ENCODE data around the gene MAB21L3. TPM values are rescaled to one million over a fixed set of nuclear protein-coding genes. Genes with fewer than 3 reads are reported as not detected.

MAB21L3 gene
- total and polyA plus RNA-seq, 2 of the 13 experiments (the other 11 are each of a cell fraction or from before 2014, with no cell fraction given), result 0.55 to 4.1 TPM

DNA sequence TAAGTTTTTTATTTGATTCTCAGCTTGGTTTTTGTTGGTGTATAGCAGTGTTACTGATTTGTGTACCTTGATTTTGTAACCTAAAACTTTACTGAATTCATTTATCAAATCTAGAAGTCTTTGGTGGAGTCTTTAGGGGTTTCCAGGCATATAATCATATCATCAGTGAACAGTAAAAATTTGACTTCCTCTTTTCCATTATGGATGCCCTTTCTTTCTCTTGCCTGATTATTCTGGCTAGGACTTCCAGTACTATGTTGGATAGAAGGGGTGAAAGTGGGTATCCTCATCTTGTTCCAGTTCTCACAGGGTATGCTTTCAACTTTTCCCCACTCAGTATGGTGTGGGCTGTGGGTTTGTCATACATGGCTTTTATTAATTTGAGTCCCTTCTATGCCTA, 23.6 kb upstream of the MAB21L3 start:
- Histone ChIP-seq H3K4me2 (ENCODE audit: low read depth, low read length) (no peak overlapping the region), H4K20me1 (ENCODE audit: insufficient read depth, low read length) (no peaks in the 10 kb centered on the region), H3K4me3 (replicated peaks in 1 of 3; ENCODE audit: insufficient read depth in 1 of 3, low read depth in 2 of 3, low read length in 3 of 3) (no peak overlapping the region), H3K27me3 (ENCODE audit: control insufficient read depth in 1 of 2, insufficient read depth in 2 of 2, low read length in 2 of 2) (0 out of 5 replicates have a peak, but pooled peaks cover 0 to 2% of the 10 kb centered on the region in 2 experiments), H3K79me2 (ENCODE audit: insufficient read depth, low read length) (no peaks in the 10 kb centered on the region), H3K36me3 (replicated peaks in 1 of 2; ENCODE audit: control insufficient read depth in 1 of 2, insufficient read depth in 2 of 2, low read length in 2 of 2) (no peaks in the 10 kb centered on the region), H2AFZ (ENCODE audit: low read length) (no peak overlapping the region), H3K4me1 (ENCODE audit: insufficient read depth, low read length) (no peaks in the 10 kb centered on the region), H3K9me3 (ENCODE audit: low read length) (peaks cover 14% of the 10 kb centered on the region), H3K9ac (ENCODE audit: insufficient read depth, low read depth, low read length) (no peak overlapping the region), H3K27ac (ENCODE audit: extremely low read length, insufficient read depth, low read length) (no peak overlapping the region)
- ChIA-PET CTCF (ENCODE audit: low intra/inter-chr PET ratio, low total read pairs) (no interaction called here), POLR2A (no interaction called here)
- in situ Hi-C loops (cut with HindIII; ENCODE audit: extremely low pct_ligation_motif_present, low pct_unique_long_range_greater_than_20kb), result no loop called here
- no TSS peak for BruUV-seq (replicated peaks)
- ATAC-seq (no peak), DNase-seq (ENCODE audit: low spot score) (no peak), FAIRE-seq (no peak)
- TF ChIP-seq ZNF446 (CRISPR knock-in tag; IDR thresholded peaks at IDR 0.05) (no peak), ZNF12 (CRISPR knock-in tag; IDR thresholded peaks at IDR 0.05) (no peak), ZNF468 (CRISPR knock-in tag; IDR thresholded peaks at IDR 0.05) (no peak), HNF4G (IDR thresholded peaks at IDR 0.05; ENCODE audit: borderline replicate concordance, low read depth, low read length) (no peak), HNF4G (CRISPR knock-in tag; IDR thresholded peaks at IDR 0.05; ENCODE audit: borderline replicate concordance, low read depth) (no peak)
- intact Hi-C loops (cut with micrococcal nuclease; ENCODE audit: unreplicated experiment), result no loop called here

GRCh38 chr1:116089870-116090269, 21.3 kb upstream of the MAB21L3 start:
- Histone ChIP-seq H3K27me3 (ENCODE audit: control insufficient read depth in 1 of 2, insufficient read depth in 2 of 2, low read length in 2 of 2) (no peaks in the 10 kb centered on the region), H3K79me2 (ENCODE audit: insufficient read depth, low read length) (no peaks in the 10 kb centered on the region), H4K20me1 (ENCODE audit: insufficient read depth, low read length) (no peaks in the 10 kb centered on the region), H3K27ac (ENCODE audit: extremely low read length, insufficient read depth, low read length) (no peak overlapping the region), H3K4me3 (replicated peaks in 1 of 3; ENCODE audit: insufficient read depth in 1 of 3, low read depth in 2 of 3, low read length in 3 of 3) (no peak overlapping the region), H3K4me1 (ENCODE audit: insufficient read depth, low read length) (no peaks in the 10 kb centered on the region), H2AFZ (ENCODE audit: low read length) (no peak overlapping the region), H3K9me3 (ENCODE audit: low read length) (peaks cover 14% of the 10 kb centered on the region), H3K36me3 (replicated peaks in 1 of 2; ENCODE audit: control insufficient read depth in 1 of 2, insufficient read depth in 2 of 2, low read length in 2 of 2) (no peaks in the 10 kb centered on the region), H3K4me2 (ENCODE audit: low read depth, low read length) (no peak overlapping the region), H3K9ac (ENCODE audit: insufficient read depth, low read depth, low read length) (no peak overlapping the region)
- no TSS peak for BruUV-seq (replicated peaks)
- POLR2A ChIA-PET, result no interaction called here
- TF ChIP-seq ZNF776 (CRISPR knock-in tag; IDR thresholded peaks at IDR 0.05) (no peak), MTA1 (CRISPR knock-in tag; IDR thresholded peaks at IDR 0.05; ENCODE audit: borderline replicate concordance) (no peak), HCFC1 (IDR thresholded peaks at IDR 0.05; ENCODE audit: low read depth, low read length) (no peak), ZNF616 (CRISPR knock-in tag; IDR thresholded peaks at IDR 0.05; ENCODE audit: low read depth) (no peak)
- 0% methylated on average over 1 of the region's 1 CpG for WGBS (ENCODE audit: low lambda C conversion rate)
- ATAC-seq, result no peak
- no peak for DNase-seq (ENCODE audit: low spot score)
- FAIRE-seq, result no peak
- CTCF ChIA-PET (ENCODE audit: low intra/inter-chr PET ratio, low total read pairs), result no interaction called here
- intact Hi-C loops (cut with micrococcal nuclease; ENCODE audit: unreplicated experiment), result loop anchor here (10.0 kb wide), 1 partner anchor 55 kb away; no protein-coding TSS in a partner anchor
- in situ Hi-C loops (cut with HindIII; ENCODE audit: extremely low pct_ligation_motif_present, low pct_unique_long_range_greater_than_20kb), result no loop called here
